GM21786 (cell line): Measurements from ENCODE around the gene FAM181A.

Experiments
- ATAC-seq: cut with Tn5 transposase; IDR thresholded peaks from one replicate; pipeline ENCODE4 v1.9.1; 2021; ENCODE audit not compliant: unreplicated experiment

FAM181A gene

GRCh38 chr14:93977171-93977570 is 50.0 kb downstream of the FAM181A start:
- no peak for ATAC-seq

- peak; percentile 51 for ATAC-seq
Measured at GRCh38 chr14:93977790-93978581, 50.8 kb downstream of the FAM181A start.

GRCh38 chr14:93978735-93979134 is 51.6 kb downstream of the FAM181A start:
- ATAC-seq: no peak
